ENCODE results near the gene TMEM115.
A peak's percentile ranks its signal among the peaks of the same experiment; 100 is the strongest.

TMEM115 gene

GRCh38 chr3:50358911-50359759 lies at the start of gene TMEM115:
TSS of gene TMEM115 (minus strand) at chr3:50359521. CDS start at chr3:50359063, 458 bp downstream.
- DNase-seq (ENCODE audit: low read depth) = peak; percentile 99

GRCh38 chr3:50408443-50408944 lies 49.2 kb upstream of the TMEM115 start:
- DNase-seq (ENCODE audit: low read depth) = no peak

GRCh38 chr3:50406487-50406886 lies 47.2 kb upstream of the TMEM115 start:
- DNase-seq (ENCODE audit: low read depth) = no peak

GRCh38 chr3:50405249-50405648 lies 45.9 kb upstream of the TMEM115 start:
- DNase-seq (ENCODE audit: low read depth) = no peak

- DNase-seq (ENCODE audit: low read depth) = no peak
Measured at GRCh38 chr3:50401978-50402595, 42.8 kb upstream of the TMEM115 start.

- DNase-seq (ENCODE audit: low read depth) = no peak
Measured at GRCh38 chr3:50396502-50396901, 37.2 kb upstream of the TMEM115 start.

- no peak for DNase-seq (ENCODE audit: low read depth)
Measured at GRCh38 chr3:50395070-50395860, 35.9 kb upstream of the TMEM115 start.

- no peak for DNase-seq (ENCODE audit: low read depth)
Measured at GRCh38 chr3:50393061-50393460, 33.7 kb upstream of the TMEM115 start.

GRCh38 chr3:50392101-50392715 lies 32.9 kb upstream of the TMEM115 start:
- no peak for DNase-seq (ENCODE audit: low read depth)

GRCh38 chr3:50390508-50391224 lies 31.3 kb upstream of the TMEM115 start:
- no peak for DNase-seq (ENCODE audit: low read depth)

GRCh38 chr3:50389414-50389767 lies 30.1 kb upstream of the TMEM115 start:
- no peak for DNase-seq (ENCODE audit: low read depth)

GRCh38 chr3:50388720-50389413 lies 29.5 kb upstream of the TMEM115 start:
- no peak for DNase-seq (ENCODE audit: low read depth)

GRCh38 chr3:50388016-50388719 lies 28.8 kb upstream of the TMEM115 start:
- DNase-seq (ENCODE audit: low read depth) = no peak

- no peak for DNase-seq (ENCODE audit: low read depth)
Measured at GRCh38 chr3:50385754-50386153, 26.4 kb upstream of the TMEM115 start.

GRCh38 chr3:50383750-50384149 lies 24.4 kb upstream of the TMEM115 start:
- no peak for DNase-seq (ENCODE audit: low read depth)

- no peak for DNase-seq (ENCODE audit: low read depth)
Measured at GRCh38 chr3:50382722-50383121, 23.4 kb upstream of the TMEM115 start.

- DNase-seq (ENCODE audit: low read depth) = no peak
Measured at GRCh38 chr3:50381383-50381782, 22.1 kb upstream of the TMEM115 start.

GRCh38 chr3:50380405-50381085 lies 21.2 kb upstream of the TMEM115 start:
- DNase-seq (ENCODE audit: low read depth) = no peak

- no peak for DNase-seq (ENCODE audit: low read depth)
Measured at GRCh38 chr3:50378757-50379156, 19.4 kb upstream of the TMEM115 start.

GRCh38 chr3:50378024-50378423 lies 18.7 kb upstream of the TMEM115 start:
- no peak for DNase-seq (ENCODE audit: low read depth)

All from fibroblast of the conjunctiva (primary cell).